ENCODE measurements around the gene SEZ6L.

Gene SEZ6L

GRCh38 chr22:26185190-26185589, 15.9 kb downstream of the SEZ6L start:
- no peak for DNase-seq

GRCh38 chr22:26188341-26188740, 19.1 kb downstream of the SEZ6L start:
- no peak for DNase-seq

- DNase-seq, result no peak
Measured at GRCh38 chr22:26194313-26194712, 25.1 kb downstream of the SEZ6L start.

GRCh38 chr22:26194877-26195276, 25.6 kb downstream of the SEZ6L start:
- no peak for DNase-seq

GRCh38 chr22:26196657-26197056, 27.4 kb downstream of the SEZ6L start:
- no peak for DNase-seq

- no peak for DNase-seq
Measured at GRCh38 chr22:26197425-26197824, 28.2 kb downstream of the SEZ6L start.

GRCh38 chr22:26199665-26200064, 30.4 kb downstream of the SEZ6L start:
- no peak for DNase-seq

- no peak for DNase-seq
Measured at GRCh38 chr22:26202280-26202924, 33.1 kb downstream of the SEZ6L start.

- no peak for DNase-seq
Measured at GRCh38 chr22:26205494-26205893, 36.2 kb downstream of the SEZ6L start.

GRCh38 chr22:26210334-26210733, 41.1 kb downstream of the SEZ6L start:
- no peak for DNase-seq

GRCh38 chr22:26213826-26214225, 44.6 kb downstream of the SEZ6L start:
- DNase-seq, result no peak

GRCh38 chr22:26214466-26214865, 45.2 kb downstream of the SEZ6L start:
- DNase-seq, result no peak

- no peak for DNase-seq
Measured at GRCh38 chr22:26215736-26216135, 46.5 kb downstream of the SEZ6L start.

GRCh38 chr22:26225207-26225606, 55.9 kb downstream of the SEZ6L start:
- DNase-seq, result no peak

- no peak for DNase-seq
Measured at GRCh38 chr22:26226538-26227297, 57.5 kb downstream of the SEZ6L start.

- no peak for DNase-seq
Measured at GRCh38 chr22:26229910-26230309, 60.6 kb downstream of the SEZ6L start.

GRCh38 chr22:26234296-26234695, 65.0 kb downstream of the SEZ6L start:
- no peak for DNase-seq

- no peak for DNase-seq
Measured at GRCh38 chr22:26235792-26236487, 66.7 kb downstream of the SEZ6L start.

- DNase-seq, result no peak
Measured at GRCh38 chr22:26236991-26237390, 67.7 kb downstream of the SEZ6L start.

- no peak for DNase-seq
Measured at GRCh38 chr22:26238596-26238995, 69.3 kb downstream of the SEZ6L start.

GRCh38 chr22:26239581-26239980, 70.3 kb downstream of the SEZ6L start:
- no peak for DNase-seq

- no peak for DNase-seq
Measured at GRCh38 chr22:26241361-26241760, 72.1 kb downstream of the SEZ6L start.

- no peak for DNase-seq
Measured at GRCh38 chr22:26245001-26245400, 75.7 kb downstream of the SEZ6L start.

GRCh38 chr22:26246552-26246951, 77.3 kb downstream of the SEZ6L start:
- DNase-seq, result no peak

Data from HCEC 1CT (cell line).